ENCODE measurements around the gene ZNF681. TPM values are rescaled to one million over a fixed set of nuclear protein-coding genes. Genes with fewer than 3 reads are reported as not detected.
A peak's percentile ranks its signal among the peaks of the same experiment; 100 is the strongest.

The ZNF681 gene
- total and polyA plus RNA-seq, 9 of the 15 experiments (the other 6 are each of a cell fraction or from before 2014, with no cell fraction given) = 2.8 to 8.6 (median 4.1) TPM

- TF ChIP-seq MGA (IDR thresholded peaks at IDR 0.05) = peak; percentile 15
- TF ChIP-seq POLR2H (tag; IDR thresholded peaks at IDR 0.05; ENCODE audit: low read depth) = peak; percentile 27; the same call in 1 of the 2 replicates
- no peak for TF ChIP-seq BRD9 (IDR thresholded peaks at IDR 0.05; ENCODE audit: low read depth, partially characterized antibody)
- no peak for TF ChIP-seq SMAD4 (CRISPR knock-in tag; conservative IDR thresholded peaks at IDR 0.05)
- no peak for TF ChIP-seq NR2C2 (CRISPR knock-in tag; IDR thresholded peaks at IDR 0.05)
- TF ChIP-seq NR2C2 (tag; IDR thresholded peaks at IDR 0.05) = no peak; the same call in 1 of the 2 replicates
- peak; percentile 36; the same call in 1 of the 2 replicates for TF ChIP-seq TFAP4 (CRISPR knock-in tag; IDR thresholded peaks at IDR 0.05; ENCODE audit: borderline replicate concordance)
- peak; percentile 62; the same call in 1 of the 2 replicates for TF ChIP-seq POLR2AphosphoS5 (IDR thresholded peaks at IDR 0.05; ENCODE audit: control insufficient read depth, insufficient read depth, low read depth, low read length)
- peak; percentile 9 for TF ChIP-seq HMGN3 (IDR thresholded peaks at IDR 0.05; ENCODE audit: borderline replicate concordance, extremely low read depth, insufficient read length, low read depth, low read length)
- no peak for TF ChIP-seq DMBX1 (CRISPR knock-in tag; IDR thresholded peaks at IDR 0.05; ENCODE audit: borderline replicate concordance)
- TF ChIP-seq ZNF175 (CRISPR knock-in tag; IDR thresholded peaks at IDR 0.05; ENCODE audit: low read depth) = no peak
- TF ChIP-seq ZNF146 (CRISPR knock-in tag; IDR thresholded peaks at IDR 0.05; ENCODE audit: unreplicated experiment) = no peak
- no peak for TF ChIP-seq ZNF311 (CRISPR knock-in tag; IDR thresholded peaks at IDR 0.05)
- TF ChIP-seq RBFOX2 (IDR thresholded peaks at IDR 0.05; ENCODE audit: low read depth, low read length) = peak; percentile 86
Observed at GRCh38 chr19:23762884-23763711, 4.4 kb upstream of the ZNF681 start (continued).
